GM23248 (cell line): ENCODE results near the gene XIRP2.

Experiments used
- EZH2 ChIP-seq: fragments of 200-600 bp; sonication (generic); IDR thresholded peaks from 2 replicates; pipeline ENCODE4 v1.6.1; 2018; ENCODE audit warnings: antibody characterized with exemption, mild to moderate bottlenecking; ENCODE audit not compliant: insufficient read depth, poor library complexity, severe bottlenecking
- EZH2phosphoT487 ChIP-seq: fragments of 200-600 bp; sonication (generic); IDR thresholded peaks from 2 replicates; pipeline ENCODE4 v1.6.1; 2018; ENCODE audit warnings: antibody characterized with exemption, moderate library complexity, mild to moderate bottlenecking, low read depth; ENCODE audit not compliant: insufficient read depth

GRCh38 chr2:167127135-167127534 lies 238.9 kb downstream of the XIRP2 start:
- no peak for TF ChIP-seq EZH2
- no peak for TF ChIP-seq EZH2phosphoT487
